Measurements from ENCODE around the gene ABHD5.

ABHD5 gene

GRCh38 chr3:43686333-43686699 is 4.4 kb upstream of the ABHD5 start:
- DNase-seq, result no peak

GRCh38 chr3:43686700-43687498 is 3.8 kb upstream of the ABHD5 start:
- no peak for DNase-seq

- no peak for DNase-seq
Observed at GRCh38 chr3:43687499-43687811, 3.3 kb upstream of the ABHD5 start.

- no peak for DNase-seq
Observed at GRCh38 chr3:43688245-43688650, 2.5 kb upstream of the ABHD5 start.

- DNase-seq, result no peak
Observed at GRCh38 chr3:43689166-43689565, 1.6 kb upstream of the ABHD5 start.

GRCh38 chr3:43689766-43690399 is 855 bp upstream of the ABHD5 start:
- no peak for DNase-seq

GRCh38 chr3:43691120-43691995 is 620 bp downstream of the ABHD5 start:
- DNase-seq, result no peak

- no peak for DNase-seq
Observed at GRCh38 chr3:43692085-43692855, 1.5 kb downstream of the ABHD5 start.

GRCh38 chr3:43692971-43693370 is 2.2 kb downstream of the ABHD5 start:
- no peak for DNase-seq

GRCh38 chr3:43693594-43693993 is 2.9 kb downstream of the ABHD5 start:
- no peak for DNase-seq

GRCh38 chr3:43695443-43695842 is 4.7 kb downstream of the ABHD5 start:
- DNase-seq, result no peak

- no peak for DNase-seq
Observed at GRCh38 chr3:43695863-43696262, 5.1 kb downstream of the ABHD5 start.

GRCh38 chr3:43696441-43696840 is 5.7 kb downstream of the ABHD5 start:
- no peak for DNase-seq

GRCh38 chr3:43696881-43697280 is 6.1 kb downstream of the ABHD5 start:
- no peak for DNase-seq

GRCh38 chr3:43699864-43700263 is 9.1 kb downstream of the ABHD5 start:
- DNase-seq, result no peak

- DNase-seq, result no peak
Observed at GRCh38 chr3:43704697-43705096, 14.0 kb downstream of the ABHD5 start.

GRCh38 chr3:43706342-43706741 is 15.6 kb downstream of the ABHD5 start:
- no peak for DNase-seq

- no peak for DNase-seq
Observed at GRCh38 chr3:43707266-43707665, 16.5 kb downstream of the ABHD5 start.

- no peak for DNase-seq
Observed at GRCh38 chr3:43707998-43708397, 17.3 kb downstream of the ABHD5 start.

- DNase-seq, result no peak
Observed at GRCh38 chr3:43709022-43709421, 18.3 kb downstream of the ABHD5 start.

GRCh38 chr3:43710607-43711006 is 19.9 kb downstream of the ABHD5 start:
- no peak for DNase-seq

GRCh38 chr3:43718296-43718695 is 27.6 kb downstream of the ABHD5 start:
- DNase-seq, result no peak

- DNase-seq, result no peak
Observed at GRCh38 chr3:43723121-43723734, 32.5 kb downstream of the ABHD5 start.
